Liver (tissue), 3 donors: Measurements from ENCODE around the gene CENPA.

Experiments used
- CTCF ChIP-seq: fragments of 150-350 bp; IDR thresholded peaks from 2 replicates; pipeline ENCODE4 v1.5.1; 2017; ENCODE audit warnings: improper control_type of control experiment, low read depth, low read length; ENCODE audit not compliant: missing input control
- FOXA1 ChIP-seq: IDR thresholded peaks from 2 replicates; pipeline ENCODE4 v1.6.1; 2016; ENCODE audit warnings: antibody characterized with exemption
- GABPA ChIP-seq, 2 donors: IDR thresholded peaks in 1 of 2; conservative IDR thresholded peaks in 1 of 2; 2 replicates each; pipeline ENCODE4 v1.6.1; 2016; ENCODE audit warnings: antibody characterized with exemption in 2 of 2, mild to moderate bottlenecking in 1 of 2, moderate library complexity in 1 of 2
- MAX ChIP-seq: IDR thresholded peaks from 2 replicates; pipeline ENCODE4 v1.6.1; 2016; ENCODE audit warnings: antibody characterized with exemption
- REST ChIP-seq: IDR thresholded peaks from 2 replicates; pipeline ENCODE4 v1.6.1; 2016; ENCODE audit warnings: antibody characterized with exemption, mild to moderate bottlenecking
- SP1 ChIP-seq: IDR thresholded peaks from 2 replicates; pipeline ENCODE4 v1.6.1; 2018; ENCODE audit warnings: antibody characterized with exemption, mild to moderate bottlenecking
- donor health status: healthy.
- donor health status: healthy.

GRCh38 chr2:26767894-26768487, 17.9 kb upstream of the CENPA start:
- peak in 1 of 2 donors; percentile 14 for TF ChIP-seq GABPA (IDR thresholded peaks at IDR 0.05 in 1 of 2, conservative IDR thresholded peaks at IDR 0.05 in 1 of 2)
- TF ChIP-seq FOXA1, result peak; percentile 21
- no peak for TF ChIP-seq CTCF
- TF ChIP-seq REST, result no peak
- peak; percentile 46 for TF ChIP-seq SP1
- TF ChIP-seq MAX, result peak; percentile 62
